ENCODE measurements around the gene FRMD5. TPM values are rescaled to one million over a fixed set of nuclear protein-coding genes. Genes with fewer than 3 reads are reported as not detected.

FRMD5 gene
- total RNA-seq, 1 experiment from 2014 or later = 27.2 TPM

DNA sequence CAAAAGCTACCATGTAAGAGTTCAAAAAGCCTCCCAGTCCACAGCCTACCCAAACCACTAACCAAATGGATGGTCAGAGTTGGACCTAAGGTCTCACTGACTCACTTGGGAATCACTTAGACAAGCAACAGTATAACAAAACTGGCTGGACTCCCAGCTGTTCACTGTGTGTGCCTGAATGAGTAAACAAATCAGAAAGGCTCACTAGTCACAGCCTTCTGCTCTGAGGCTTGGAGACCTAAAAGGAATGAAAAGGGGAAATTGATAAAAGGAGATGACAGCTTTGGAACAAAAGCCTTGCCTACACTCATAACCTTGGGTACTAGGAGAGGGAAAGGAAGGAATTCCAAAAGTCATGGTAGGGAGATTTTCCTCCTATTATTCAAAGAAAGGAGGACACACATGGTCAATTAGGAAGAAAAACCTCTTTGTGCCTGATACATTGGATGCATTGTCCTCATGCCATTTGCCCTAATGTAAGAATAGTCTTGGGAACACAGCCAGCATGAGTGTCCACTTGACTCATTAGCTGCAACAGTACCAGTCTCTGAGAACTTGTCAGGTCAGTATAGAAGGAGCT lies 92.3 kb downstream of the FRMD5 start (continued):
- TF ChIP-seq, protein P1, sequence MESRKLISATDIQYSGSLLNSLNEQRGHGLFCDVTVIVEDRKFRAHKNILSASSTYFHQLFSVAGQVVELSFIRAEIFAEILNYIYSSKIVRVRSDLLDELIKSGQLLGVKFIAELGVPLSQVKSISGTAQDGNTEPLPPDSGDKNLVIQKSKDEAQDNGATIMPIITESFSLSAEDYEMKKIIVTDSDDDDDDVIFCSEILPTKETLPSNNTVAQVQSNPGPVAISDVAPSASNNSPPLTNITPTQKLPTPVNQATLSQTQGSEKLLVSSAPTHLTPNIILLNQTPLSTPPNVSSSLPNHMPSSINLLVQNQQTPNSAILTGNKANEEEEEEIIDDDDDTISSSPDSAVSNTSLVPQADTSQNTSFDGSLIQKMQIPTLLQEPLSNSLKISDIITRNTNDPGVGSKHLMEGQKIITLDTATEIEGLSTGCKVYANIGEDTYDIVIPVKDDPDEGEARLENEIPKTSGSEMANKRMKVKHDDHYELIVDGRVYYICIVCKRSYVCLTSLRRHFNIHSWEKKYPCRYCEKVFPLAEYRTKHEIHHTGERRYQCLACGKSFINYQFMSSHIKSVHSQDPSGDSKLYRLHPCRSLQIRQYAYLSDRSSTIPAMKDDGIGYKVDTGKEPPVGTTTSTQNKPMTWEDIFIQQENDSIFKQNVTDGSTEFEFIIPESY (IDR thresholded peaks at IDR 0.05; ENCODE audit: extremely low read depth, insufficient replicate concordance, low read length) = no peak
- TF ChIP-seq YY1 (IDR thresholded peaks at IDR 0.05; ENCODE audit: extremely low read depth, insufficient replicate concordance, low read depth, low read length) = no peak

DNA sequence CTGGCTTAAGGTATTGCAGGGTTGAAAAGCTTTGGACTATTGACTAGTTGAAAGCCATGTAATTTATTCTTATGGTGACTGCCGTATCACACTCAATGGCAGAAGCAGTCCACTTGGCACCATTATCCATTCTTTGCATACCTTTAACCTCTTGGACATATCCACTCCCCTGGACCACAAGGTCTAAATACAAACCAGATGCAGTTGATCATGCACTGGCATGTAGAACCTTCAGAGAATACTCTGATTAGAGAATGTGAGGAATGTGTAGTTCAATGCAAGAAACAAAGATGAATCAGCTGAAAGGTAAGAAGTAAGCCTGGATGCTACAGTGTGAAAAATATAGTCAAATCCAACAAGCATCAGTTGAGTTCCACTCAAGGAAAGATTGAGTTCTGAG lies 93.1 kb downstream of the FRMD5 start:
- BruUV-seq (replicated peaks) = no TSS peak
- no peaks in the 10 kb centered on the region for H4K20me1 ChIP-seq (ENCODE audit: insufficient read depth)
- H3K9me3 ChIP-seq (ENCODE audit: control insufficient read depth in 1 of 2, insufficient read depth in 1 of 2, low read depth in 1 of 2, low read length in 2 of 2) = no peaks in the 10 kb centered on the region
- intact Hi-C loops (cut with micrococcal nuclease) = loop anchor here (1.0 kb wide), 1 partner anchor 93 kb away; the partner anchor contains the start of gene FRMD5
- peaks cover 32 to 71% of the 10 kb centered on the region in 2 experiments for H3K4me1 ChIP-seq (ENCODE audit: control insufficient read depth in 1 of 2, insufficient read depth in 2 of 2, low read length in 2 of 2)
- no peaks in the 10 kb centered on the region; a peak in 1 of 4 replicates for H3K36me3 ChIP-seq (ENCODE audit: control insufficient read depth in 1 of 2, insufficient read depth in 2 of 2, low read length in 2 of 2)
- no peak overlapping the region for H2AFZ ChIP-seq (ENCODE audit: low read depth, low read length, poor library complexity, severe bottlenecking)
- DNase-seq (ENCODE audit: low read depth, low spot score) = no peak
- peak; percentile 43; the same call in 1 of the 2 replicates for ATAC-seq
- H3K9ac ChIP-seq (ENCODE audit: low read length) = peak overlapping the region; percentile 44
- H3K4me2 ChIP-seq (ENCODE audit: low read length) = peak overlapping the region; percentile 67
- ChIA-PET RAD21 (ENCODE audit: low non-redundant PET in 1 of 2, low total read pairs in 2 of 2, uncharacterized antibody in 2 of 2, unreplicated experiment in 2 of 2) (no interaction called here), POLR2A (no interaction called here), CTCF (no interaction called here)
- H3K4me3 ChIP-seq (replicated peaks in 1 of 2; ENCODE audit: low read depth in 1 of 2, low read length in 2 of 2) = peak overlapping the region in 1 of 2 experiments; percentile 23; a peak in 2 of 4 replicates
- no peaks in the 10 kb centered on the region for H3K9me2 ChIP-seq (ENCODE audit: insufficient read depth)
- peak overlapping the region; percentile 72 for H3K27ac ChIP-seq (ENCODE audit: low read depth, low read length)
- peaks cover 79% of the 10 kb centered on the region for H3K79me2 ChIP-seq (ENCODE audit: insufficient read depth, low read length)
- H3K27me3 ChIP-seq (ENCODE audit: insufficient read depth, low read length) = no peaks in the 10 kb centered on the region
- TF ChIP-seq TCF7L2 (IDR thresholded peaks at IDR 0.05; ENCODE audit: borderline replicate concordance, extremely low read depth, insufficient read depth, insufficient read length) (no peak), JUND (IDR thresholded peaks at IDR 0.05) (no peak), RAD21 (IDR thresholded peaks at IDR 0.05; ENCODE audit: low read depth) (no peak), EGR1 (IDR thresholded peaks at IDR 0.05; ENCODE audit: low read depth) (no peak), YY1 (IDR thresholded peaks at IDR 0.05; ENCODE audit: extremely low read depth, insufficient replicate concordance, low read depth, low read length) (no peak), ZFX (IDR thresholded peaks at IDR 0.05) (no peak), SRF (IDR thresholded peaks at IDR 0.05; ENCODE audit: low read depth) (no peak), SIN3A (IDR thresholded peaks at IDR 0.05; ENCODE audit: low read depth) (no peak), POLR2AphosphoS5 (IDR thresholded peaks at IDR 0.05; ENCODE audit: low read depth, low read length) (no peak), CBX3 (IDR thresholded peaks at IDR 0.05; ENCODE audit: low read depth) (no peak), EZH2phosphoT487 (IDR thresholded peaks at IDR 0.05; ENCODE audit: borderline replicate concordance) (no peak), CEBPB (IDR thresholded peaks at IDR 0.05; ENCODE audit: low read depth) (no peak)
- TF ChIP-seq, protein P2, sequence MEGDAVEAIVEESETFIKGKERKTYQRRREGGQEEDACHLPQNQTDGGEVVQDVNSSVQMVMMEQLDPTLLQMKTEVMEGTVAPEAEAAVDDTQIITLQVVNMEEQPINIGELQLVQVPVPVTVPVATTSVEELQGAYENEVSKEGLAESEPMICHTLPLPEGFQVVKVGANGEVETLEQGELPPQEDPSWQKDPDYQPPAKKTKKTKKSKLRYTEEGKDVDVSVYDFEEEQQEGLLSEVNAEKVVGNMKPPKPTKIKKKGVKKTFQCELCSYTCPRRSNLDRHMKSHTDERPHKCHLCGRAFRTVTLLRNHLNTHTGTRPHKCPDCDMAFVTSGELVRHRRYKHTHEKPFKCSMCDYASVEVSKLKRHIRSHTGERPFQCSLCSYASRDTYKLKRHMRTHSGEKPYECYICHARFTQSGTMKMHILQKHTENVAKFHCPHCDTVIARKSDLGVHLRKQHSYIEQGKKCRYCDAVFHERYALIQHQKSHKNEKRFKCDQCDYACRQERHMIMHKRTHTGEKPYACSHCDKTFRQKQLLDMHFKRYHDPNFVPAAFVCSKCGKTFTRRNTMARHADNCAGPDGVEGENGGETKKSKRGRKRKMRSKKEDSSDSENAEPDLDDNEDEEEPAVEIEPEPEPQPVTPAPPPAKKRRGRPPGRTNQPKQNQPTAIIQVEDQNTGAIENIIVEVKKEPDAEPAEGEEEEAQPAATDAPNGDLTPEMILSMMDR (IDR thresholded peaks at IDR 0.05 in 2 of 3, conservative IDR thresholded peaks at IDR 0.05 in 1 of 3; ENCODE audit: borderline replicate concordance in 1 of 3, insufficient read depth in 1 of 3, low read depth in 2 of 3, low read length in 2 of 3) = no peak
- TF ChIP-seq, protein P3, sequence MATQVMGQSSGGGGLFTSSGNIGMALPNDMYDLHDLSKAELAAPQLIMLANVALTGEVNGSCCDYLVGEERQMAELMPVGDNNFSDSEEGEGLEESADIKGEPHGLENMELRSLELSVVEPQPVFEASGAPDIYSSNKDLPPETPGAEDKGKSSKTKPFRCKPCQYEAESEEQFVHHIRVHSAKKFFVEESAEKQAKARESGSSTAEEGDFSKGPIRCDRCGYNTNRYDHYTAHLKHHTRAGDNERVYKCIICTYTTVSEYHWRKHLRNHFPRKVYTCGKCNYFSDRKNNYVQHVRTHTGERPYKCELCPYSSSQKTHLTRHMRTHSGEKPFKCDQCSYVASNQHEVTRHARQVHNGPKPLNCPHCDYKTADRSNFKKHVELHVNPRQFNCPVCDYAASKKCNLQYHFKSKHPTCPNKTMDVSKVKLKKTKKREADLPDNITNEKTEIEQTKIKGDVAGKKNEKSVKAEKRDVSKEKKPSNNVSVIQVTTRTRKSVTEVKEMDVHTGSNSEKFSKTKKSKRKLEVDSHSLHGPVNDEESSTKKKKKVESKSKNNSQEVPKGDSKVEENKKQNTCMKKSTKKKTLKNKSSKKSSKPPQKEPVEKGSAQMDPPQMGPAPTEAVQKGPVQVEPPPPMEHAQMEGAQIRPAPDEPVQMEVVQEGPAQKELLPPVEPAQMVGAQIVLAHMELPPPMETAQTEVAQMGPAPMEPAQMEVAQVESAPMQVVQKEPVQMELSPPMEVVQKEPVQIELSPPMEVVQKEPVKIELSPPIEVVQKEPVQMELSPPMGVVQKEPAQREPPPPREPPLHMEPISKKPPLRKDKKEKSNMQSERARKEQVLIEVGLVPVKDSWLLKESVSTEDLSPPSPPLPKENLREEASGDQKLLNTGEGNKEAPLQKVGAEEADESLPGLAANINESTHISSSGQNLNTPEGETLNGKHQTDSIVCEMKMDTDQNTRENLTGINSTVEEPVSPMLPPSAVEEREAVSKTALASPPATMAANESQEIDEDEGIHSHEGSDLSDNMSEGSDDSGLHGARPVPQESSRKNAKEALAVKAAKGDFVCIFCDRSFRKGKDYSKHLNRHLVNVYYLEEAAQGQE (IDR thresholded peaks at IDR 0.05; ENCODE audit: low read depth) = no peak
- TF ChIP-seq, protein P4, sequence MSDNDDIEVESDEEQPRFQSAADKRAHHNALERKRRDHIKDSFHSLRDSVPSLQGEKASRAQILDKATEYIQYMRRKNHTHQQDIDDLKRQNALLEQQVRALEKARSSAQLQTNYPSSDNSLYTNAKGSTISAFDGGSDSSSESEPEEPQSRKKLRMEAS (IDR thresholded peaks at IDR 0.05) = no peak
